Measurements from ENCODE around the gene RAB6C.
"Not testable (repeated sequence)": the region's sequence is repeated elsewhere in the genome, so short reads cannot be mapped to it uniquely, and the experiment has no call there.

GRCh38 chr2:129980246-129980645 is 780 bp downstream of the RAB6C start:
- TF ChIP-seq CTCF (IDR thresholded peaks at IDR 0.05 in 8 of 11, conservative IDR thresholded peaks at IDR 0.05 in 3 of 11); POLR2AphosphoS5 (IDR thresholded peaks at IDR 0.05): not testable (repeated sequence)

Data from spleen (tissue), 7 donors.